GM21717 (cell line): ENCODE results near the gene GLYR1.
"Not testable (repeated sequence)": the region's sequence is repeated elsewhere in the genome, so short reads cannot be mapped to it uniquely, and the experiment has no call there.

Experiments
- ATAC-seq: cut with Tn5 transposase; IDR thresholded peaks from one replicate; pipeline ENCODE4 v1.9.1; 2021; ENCODE audit warnings: mild to moderate bottlenecking, moderate library complexity; ENCODE audit not compliant: unreplicated experiment

The GLYR1 gene

DNA sequence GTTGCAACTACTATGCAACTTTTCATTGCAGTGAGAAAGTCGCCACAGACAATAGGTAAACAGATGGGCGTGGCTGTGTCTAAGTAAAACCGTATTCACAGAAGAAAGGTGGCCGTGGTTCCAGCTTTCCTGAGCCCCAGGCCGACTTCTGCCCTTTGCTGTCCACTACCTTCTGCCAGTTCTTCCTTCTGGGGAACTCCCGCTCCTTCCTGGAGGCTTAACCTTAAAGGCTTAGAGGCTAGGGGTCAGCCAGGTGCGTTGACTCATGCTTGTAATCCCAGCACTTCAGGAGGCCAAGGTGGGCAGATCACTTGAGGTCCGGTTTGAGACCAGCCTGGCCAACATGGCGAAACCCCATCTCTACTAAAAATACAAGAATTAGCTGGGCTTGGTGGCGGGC lies 56.8 kb downstream of the GLYR1 start:
- ATAC-seq = no peak

GRCh38 chr16:4788910-4789309 lies 58.2 kb downstream of the GLYR1 start:
- no peak for ATAC-seq

- no peak for ATAC-seq
Measured at GRCh38 chr16:4788489-4788889, 58.6 kb downstream of the GLYR1 start.

DNA sequence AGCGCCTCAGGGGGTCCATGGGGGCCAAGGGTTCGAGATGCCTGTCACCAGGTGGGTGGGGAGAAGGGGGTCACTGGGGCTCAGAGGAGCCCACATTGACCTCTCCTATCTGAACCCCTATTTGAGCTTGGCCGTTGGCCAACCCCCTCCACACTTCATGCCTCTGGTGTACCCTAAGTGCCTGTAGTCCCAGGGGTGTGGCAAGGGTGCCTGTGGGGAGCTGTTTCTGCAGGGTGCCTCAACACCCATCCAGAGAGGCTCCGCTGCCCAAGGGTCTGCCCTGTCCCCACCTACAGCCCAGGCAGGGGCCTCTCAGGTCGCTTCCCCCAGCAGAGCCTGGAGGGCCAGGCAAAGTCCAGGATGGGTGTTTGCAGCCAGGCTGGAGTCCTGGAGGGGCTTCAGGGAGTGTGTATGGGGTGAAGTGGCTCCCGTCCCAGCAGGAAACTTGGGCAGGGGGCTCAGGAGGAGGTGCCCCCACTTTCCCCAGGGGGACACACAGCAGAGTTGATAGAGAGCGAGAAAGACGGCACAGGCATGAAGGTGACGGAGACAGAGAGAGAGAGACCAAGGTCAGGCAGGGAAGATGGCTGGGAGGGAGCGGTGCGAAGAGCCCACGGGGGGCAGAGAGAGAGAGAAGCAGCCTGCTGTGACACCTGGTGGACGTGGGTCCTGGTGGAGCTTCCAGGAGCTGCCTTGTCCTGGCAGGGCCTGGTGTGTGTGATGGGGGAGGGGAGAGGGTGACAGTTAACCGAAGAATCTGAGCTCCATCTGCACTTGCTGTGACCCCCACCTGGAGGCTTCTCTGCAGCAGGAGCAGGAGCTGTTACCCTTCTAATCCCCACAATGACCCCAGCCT lies 59.2 kb downstream of the GLYR1 start, which contains the start of gene SEPTIN12:
TSS of gene SEPTIN12 (minus strand) at position 719 of the 856 bp plus-strand sequence. CDS start at position 19, 700 bp downstream.
- no peak for ATAC-seq

GRCh38 chr16:4787068-4787467 lies 60.0 kb downstream of the GLYR1 start:
- no peak for ATAC-seq

DNA sequence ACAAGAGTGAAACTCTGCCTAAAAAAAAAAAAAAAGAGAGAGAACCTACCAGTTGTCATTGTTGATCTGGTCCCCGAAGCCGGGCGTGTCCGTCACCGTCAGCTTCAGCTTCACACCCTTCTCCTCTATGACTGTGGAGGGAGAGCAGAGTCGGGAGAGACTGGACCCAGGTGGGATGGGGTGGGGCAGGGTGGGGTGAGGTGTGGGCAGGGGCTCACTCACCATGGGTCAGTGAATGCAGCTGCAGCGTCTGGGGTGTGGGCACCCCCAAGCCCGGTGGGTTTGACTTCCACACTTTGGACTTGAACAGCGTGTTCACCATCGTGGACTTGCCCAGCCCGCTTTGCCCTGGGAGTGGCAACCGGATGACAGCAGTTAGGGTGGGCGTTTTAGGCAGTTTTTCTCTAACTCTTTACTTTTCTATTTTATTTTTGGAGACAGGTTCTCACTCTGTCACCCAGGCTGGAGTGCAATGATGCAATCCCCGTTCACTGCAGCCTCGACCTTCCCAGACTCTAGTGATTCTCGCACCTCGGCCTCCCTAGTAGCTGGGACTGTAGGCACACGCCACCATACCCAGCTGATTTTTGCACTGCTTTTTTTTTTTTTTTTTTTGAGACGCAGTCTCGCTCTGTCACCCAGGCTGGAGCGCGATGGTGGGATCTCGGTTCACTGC lies 61.2 kb downstream of the GLYR1 start:
- no peak for ATAC-seq

DNA sequence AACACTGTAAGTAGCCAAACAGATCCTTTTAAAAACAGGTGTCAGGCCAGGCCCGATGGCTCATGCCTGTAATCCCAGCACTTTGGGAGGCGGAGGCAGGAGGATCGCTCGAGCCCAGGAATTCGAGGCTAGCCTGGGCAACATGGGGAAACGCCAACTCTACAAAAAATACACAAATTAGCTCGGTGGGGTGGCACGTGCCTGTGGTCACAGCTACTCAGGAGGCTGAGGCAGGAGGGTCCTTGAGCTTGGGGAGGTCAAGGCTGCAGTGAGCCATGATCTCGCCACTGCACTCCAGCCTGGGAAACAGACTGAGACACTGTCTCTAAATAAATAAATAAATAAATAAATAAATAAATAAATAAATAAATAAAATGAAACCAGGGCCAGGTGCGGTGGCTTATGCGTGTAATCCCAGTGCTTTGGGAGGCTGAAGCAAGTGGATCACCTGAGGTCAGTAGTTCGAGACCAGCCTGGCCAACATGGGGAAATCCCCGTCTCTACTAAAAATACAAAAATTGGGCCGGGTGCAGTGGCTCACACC lies 62.6 kb downstream of the GLYR1 start:
- not testable (repeated sequence) for ATAC-seq

- ATAC-seq = no peak
Measured at GRCh38 chr16:4783951-4784336, 63.1 kb downstream of the GLYR1 start.

GRCh38 chr16:4783251-4783950 lies 63.7 kb downstream of the GLYR1 start:
- ATAC-seq = no peak

GRCh38 chr16:4780235-4780634 lies 66.9 kb downstream of the GLYR1 start:
- ATAC-seq = no peak

- ATAC-seq = no peak
Measured at GRCh38 chr16:4778050-4778392, 69.1 kb downstream of the GLYR1 start.

DNA sequence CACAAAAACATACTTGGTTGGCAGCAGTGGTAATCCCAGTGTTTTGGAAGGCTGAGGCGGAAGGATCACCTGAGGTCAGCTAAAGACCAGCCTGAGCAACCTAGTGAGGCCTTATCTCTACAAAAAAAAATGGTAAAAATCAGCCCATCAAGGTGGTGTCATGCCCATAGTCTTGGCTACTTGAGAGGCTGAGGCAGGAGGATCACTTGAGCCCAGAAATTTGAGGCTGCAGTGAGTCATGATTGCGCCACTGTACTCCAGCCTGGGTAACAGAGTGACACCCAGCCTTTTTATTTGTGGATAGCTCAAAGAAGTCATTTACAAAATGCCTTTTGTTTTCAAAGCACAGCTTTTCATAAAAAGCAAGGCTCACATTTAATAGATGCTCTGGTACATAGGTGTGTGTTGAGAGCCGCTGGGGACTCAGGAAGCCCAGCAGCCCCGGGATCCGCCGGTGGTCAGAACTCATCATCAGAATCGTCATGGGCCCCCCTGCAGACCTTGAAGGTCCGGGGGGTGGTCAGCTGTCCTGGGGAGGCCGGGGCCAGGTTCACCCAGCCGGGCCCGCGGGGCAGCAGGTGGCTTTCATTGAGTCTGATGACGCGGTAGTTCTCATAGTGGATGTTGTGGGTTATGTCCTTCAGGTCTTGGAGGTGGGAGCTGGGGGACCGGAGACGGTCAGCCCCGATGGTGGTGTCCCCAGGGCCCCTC lies 69.6 kb downstream of the GLYR1 start:
- no peak for ATAC-seq

DNA sequence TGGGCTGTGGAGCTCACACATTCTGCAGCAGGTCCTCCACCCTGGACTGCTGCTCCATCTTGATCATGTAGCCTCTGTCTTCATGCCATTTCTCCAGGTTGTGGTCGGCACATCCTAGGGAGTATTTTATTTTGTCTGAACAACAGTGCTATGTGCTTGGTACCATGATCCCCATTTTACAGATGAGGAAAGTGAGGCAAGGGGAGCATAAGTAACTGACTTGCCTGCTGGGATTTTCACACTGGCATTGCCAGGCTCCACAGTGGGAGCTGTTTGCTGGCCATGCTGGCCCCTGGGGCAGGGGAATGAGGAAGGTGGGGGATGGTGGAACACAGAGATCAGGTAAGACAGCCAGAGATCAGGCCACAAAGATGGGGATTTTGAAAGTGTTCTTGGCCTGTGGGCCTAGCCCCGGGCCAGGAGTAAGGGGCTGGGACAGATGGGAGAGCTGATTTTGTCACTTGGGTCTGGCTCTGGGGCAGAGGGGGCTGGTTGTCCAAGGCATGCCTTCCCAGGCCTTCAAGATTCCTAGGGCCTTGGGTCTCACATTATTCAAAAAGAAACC lies 70.9 kb downstream of the GLYR1 start:
- ATAC-seq = no peak

DNA sequence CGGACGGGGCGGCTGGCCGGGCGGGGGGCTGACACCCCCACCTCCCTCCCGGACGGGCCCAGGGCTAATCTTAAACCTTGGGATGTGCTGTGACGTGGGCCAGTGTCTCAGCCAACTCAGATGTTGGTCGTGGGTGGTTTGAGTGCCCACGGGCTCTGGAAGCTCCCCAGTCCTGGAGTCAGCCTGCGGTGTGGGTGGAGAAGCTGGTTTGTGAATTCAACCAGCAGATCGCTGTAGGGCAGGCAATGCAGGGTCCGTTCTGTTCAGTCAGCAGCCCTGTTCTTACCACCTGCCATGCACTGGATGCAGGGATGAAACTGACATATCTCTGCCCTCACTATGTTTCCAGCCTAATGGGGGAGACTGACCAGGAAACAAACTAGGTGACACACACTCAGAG lies 72.1 kb downstream of the GLYR1 start:
- ATAC-seq = no peak

GRCh38 chr16:4772351-4772750 lies 74.7 kb downstream of the GLYR1 start:
- no peak for ATAC-seq

DNA sequence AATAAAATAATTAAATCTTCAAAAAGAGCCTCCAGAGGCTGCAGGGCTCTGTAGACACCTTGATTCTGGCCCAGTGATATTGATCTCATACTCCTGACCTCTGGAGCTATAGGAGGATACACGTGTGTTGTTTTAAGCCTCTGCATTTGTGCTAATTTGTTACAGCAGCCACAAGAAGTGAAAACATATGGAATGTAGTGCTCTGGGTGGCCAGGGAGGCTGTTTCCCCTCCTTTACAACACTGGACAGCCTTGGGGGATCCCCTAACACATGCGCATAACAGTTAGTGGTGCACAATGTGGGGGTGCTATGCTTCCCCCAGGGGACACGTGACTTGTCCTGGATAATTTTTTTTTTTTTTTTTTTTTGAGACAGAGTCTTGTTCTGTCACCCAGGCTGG lies 75.4 kb downstream of the GLYR1 start:
- ATAC-seq = no peak

DNA sequence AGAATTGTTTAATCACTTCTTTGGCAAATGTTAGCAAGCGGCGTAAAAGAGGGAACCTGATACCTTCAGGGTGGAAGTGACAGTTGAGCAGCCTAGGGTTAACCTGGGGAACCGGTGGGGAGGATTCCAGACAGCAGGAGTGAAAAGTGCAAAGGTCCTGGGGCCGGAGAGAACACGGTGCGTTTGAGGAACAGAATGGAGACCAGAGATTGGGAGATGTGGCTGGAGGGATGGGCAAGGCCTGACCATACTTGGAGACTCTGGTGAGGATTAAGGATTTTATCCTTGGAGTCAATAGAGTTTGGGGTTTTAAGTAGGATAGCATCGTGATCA lies 77.8 kb downstream of the GLYR1 start:
- ATAC-seq = no peak

DNA sequence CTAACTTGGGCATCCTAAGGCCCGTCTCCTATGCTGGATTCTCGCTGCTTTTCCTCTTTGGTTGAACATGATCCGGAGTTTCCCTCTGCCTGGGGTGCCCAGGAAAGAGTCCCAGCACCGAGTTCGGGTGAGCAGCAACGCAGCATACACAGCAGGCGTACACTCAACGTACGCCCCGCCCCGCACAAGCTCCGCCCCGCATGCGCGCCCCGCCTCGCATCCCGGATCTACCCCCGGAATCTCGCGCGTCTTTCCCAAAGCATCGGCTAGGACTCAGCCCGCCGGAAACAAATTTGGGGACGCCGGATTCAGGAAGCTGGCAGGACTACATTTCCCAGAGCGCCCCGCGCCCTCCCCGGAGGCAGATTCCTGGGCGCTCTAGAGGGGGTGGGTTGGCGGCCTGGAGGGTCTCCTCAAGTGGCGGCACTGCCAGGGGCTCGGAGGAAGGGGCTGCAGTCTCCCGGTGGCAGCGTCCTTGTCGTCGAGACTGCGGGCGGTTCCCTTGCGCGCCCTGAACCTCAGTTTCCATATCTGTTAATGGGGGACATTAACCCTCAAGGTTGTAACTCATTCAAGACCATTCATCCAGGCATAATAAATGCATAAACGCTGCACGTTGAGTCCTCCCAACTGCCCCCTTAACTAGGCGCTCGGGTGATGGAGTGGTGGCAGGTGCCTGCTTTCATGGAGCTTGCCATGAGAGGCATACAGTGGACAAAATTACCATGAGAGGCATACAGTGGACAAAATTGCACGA lies 78.4 kb downstream of the GLYR1 start:
- peak; percentile 54 for ATAC-seq

- ATAC-seq = peak; percentile 4
Measured at GRCh38 chr16:4767872-4768548, 79.1 kb downstream of the GLYR1 start.
